WTC11 (cell line): ENCODE data around the gene CDK18. TPM values are rescaled to one million over a fixed set of nuclear protein-coding genes. Genes with fewer than 3 reads are reported as not detected.

Experiments used
- ATAC-seq: fragments of 200-7000 bp; cut with Tn5 transposase; 2 replicates; pipeline ENCODE4 v1.10.0; 2021; ENCODE audit warnings: mild to moderate bottlenecking, moderate library complexity
- CTCF ChIA-PET: fragments of 300-600 bp; sonication (Branson Sonifier 250); formaldehyde crosslinking; loops from one replicate; lab custom pipeline; 2021; ENCODE audit warnings: antibody characterized with exemption; lab: Charles Lee
- POLR2A ChIA-PET: fragments of 350-600 bp; sonication (Branson Sonifier 250); formaldehyde crosslinking; loops from one replicate; lab custom pipeline; 2021; ENCODE audit warnings: antibody characterized with exemption; lab: Charles Lee
- DNase-seq: peaks from one replicate; pipeline ENCODE4 v3.0.0; 2021; ENCODE audit warnings: low spot score
- H3K27ac Mint-ChIP-seq: 2 replicates; pipeline ENCODE4 v1.8.0; 2021; ENCODE audit warnings: mixed read lengths
- H3K27me3 Mint-ChIP-seq: 2 replicates; pipeline ENCODE4 v1.8.0; 2021; ENCODE audit warnings: low read depth, mild to moderate bottlenecking, moderate library complexity, mixed read lengths
- H3K36me3 Mint-ChIP-seq: 2 replicates; pipeline ENCODE4 v1.8.0; 2021; ENCODE audit warnings: mixed read lengths
- H3K4me1 Mint-ChIP-seq: 2 replicates; pipeline ENCODE4 v1.8.0; 2022; ENCODE audit warnings: mixed read lengths
- H3K4me3 Mint-ChIP-seq: 2 replicates; pipeline ENCODE4 v1.8.0; 2021; ENCODE audit warnings: mild to moderate bottlenecking, moderate library complexity, mixed read lengths
- H3K9me3 Mint-ChIP-seq: 2 replicates; pipeline ENCODE4 v1.8.0; 2021; ENCODE audit warnings: mixed read lengths
- AR ChIP-seq: fragments of 250-450 bp; sonication (Bioruptor Pico); IDR thresholded peaks from 2 replicates; pipeline ENCODE4 v1.9.0; 2021; ENCODE audit warnings: mild to moderate bottlenecking
- CDX4 ChIP-seq: fragments of 250-450 bp; sonication (Bioruptor Pico); IDR thresholded peaks from 2 replicates; pipeline ENCODE4 v1.9.0; 2021; ENCODE audit warnings: moderate library complexity, mild to moderate bottlenecking, inconsistent platforms, borderline replicate concordance
- E2F4 ChIP-seq: sonication (generic); formaldehyde crosslinking; IDR thresholded peaks from 2 replicates; pipeline ENCODE4 v1.8.1; 2022; ENCODE audit warnings: low read depth, mild to moderate bottlenecking, moderate library complexity, missing genetic modification reagents, borderline replicate concordance
- ETV6 ChIP-seq: sonication (generic); formaldehyde crosslinking; IDR thresholded peaks from 2 replicates; pipeline ENCODE4 v1.8.1; 2022; ENCODE audit warnings: mild to moderate bottlenecking, missing genetic modification reagents
- FOXK1 ChIP-seq: sonication (generic); formaldehyde crosslinking; IDR thresholded peaks from 2 replicates; pipeline ENCODE4 v1.8.0; 2022; ENCODE audit warnings: mild to moderate bottlenecking, moderate library complexity, missing genetic modification reagents
- GABPB1 ChIP-seq: sonication (generic); formaldehyde crosslinking; IDR thresholded peaks from 2 replicates; pipeline ENCODE4 v1.8.1; 2023; ENCODE audit warnings: mild to moderate bottlenecking, missing genetic modification reagents
- GRHL2 ChIP-seq: fragments of 250-450 bp; sonication (Bioruptor Pico); IDR thresholded peaks from 2 replicates; pipeline ENCODE4 v1.8.0; 2022; ENCODE audit warnings: mild to moderate bottlenecking, moderate library complexity; ENCODE audit not compliant: insufficient replicate concordance, severe bottlenecking
- GTF2I ChIP-seq: fragments of 250-450 bp; sonication (Bioruptor Pico); conservative IDR thresholded peaks from 2 replicates; pipeline ENCODE4 v1.4.0; 2021; ENCODE audit warnings: mild to moderate bottlenecking
- HMGA2 ChIP-seq: fragments of 250-450 bp; sonication (Bioruptor Pico); IDR thresholded peaks from 2 replicates; pipeline ENCODE4 v1.4.0; 2021; ENCODE audit warnings: mild to moderate bottlenecking, moderate library complexity
- KAT7 ChIP-seq: sonication (generic); formaldehyde crosslinking; IDR thresholded peaks from 2 replicates; pipeline ENCODE4 v1.8.1; 2023; ENCODE audit warnings: missing genetic modification reagents, mild to moderate bottlenecking, borderline replicate concordance
- MXD4 ChIP-seq: fragments of 250-450 bp; sonication (Bioruptor Pico); IDR thresholded peaks from 2 replicates; pipeline ENCODE4 v1.8.0; 2021; ENCODE audit warnings: mild to moderate bottlenecking, moderate library complexity, borderline replicate concordance
- NFATC4 ChIP-seq: fragments of 250-450 bp; sonication (Bioruptor Pico); IDR thresholded peaks from 2 replicates; pipeline ENCODE4 v1.9.0; 2021; ENCODE audit warnings: mild to moderate bottlenecking
- PRDM15 ChIP-seq: sonication (generic); formaldehyde crosslinking; IDR thresholded peaks from 2 replicates; pipeline ENCODE4 v1.8.0; 2022; ENCODE audit warnings: missing genetic modification reagents
- SMAD3 ChIP-seq: sonication (generic); formaldehyde crosslinking; IDR thresholded peaks from 2 replicates; pipeline ENCODE4 v1.8.0; 2022; ENCODE audit warnings: missing genetic modification reagents, mild to moderate bottlenecking, borderline replicate concordance
- SOX15 ChIP-seq: fragments of 250-450 bp; sonication (Bioruptor Pico); IDR thresholded peaks from 2 replicates; pipeline ENCODE4 v1.9.0; 2021; ENCODE audit warnings: mild to moderate bottlenecking
- STAT6 ChIP-seq: sonication (generic); formaldehyde crosslinking; conservative IDR thresholded peaks from 2 replicates; pipeline ENCODE4 v1.8.1; 2023; ENCODE audit warnings: mild to moderate bottlenecking, low read depth, missing genetic modification reagents, moderate library complexity
- TEAD4 ChIP-seq: sonication (generic); formaldehyde crosslinking; IDR thresholded peaks from 2 replicates; pipeline ENCODE4 v1.8.0; 2022; ENCODE audit warnings: mild to moderate bottlenecking, missing genetic modification reagents
- ZBTB43 ChIP-seq: sonication (generic); formaldehyde crosslinking; IDR thresholded peaks from 2 replicates; pipeline ENCODE4 v1.8.1; 2023; ENCODE audit warnings: mild to moderate bottlenecking, missing genetic modification reagents
- ZNF219 ChIP-seq: sonication (generic); formaldehyde crosslinking; IDR thresholded peaks from 2 replicates; pipeline ENCODE4 v1.8.0; 2023; ENCODE audit warnings: missing genetic modification reagents, mild to moderate bottlenecking, borderline replicate concordance
- total RNA-seq: library from RNA; stranded (reverse); gene quantifications from 3 replicates; pipeline ENCODE4 v1.2.3, GENCODE V29; 2021

Gene CDK18
- total RNA-seq, 1 experiment from 2014 or later: 71.9 TPM

GRCh38 chr1:205525495-205526285 is 21.2 kb downstream of the CDK18 start (continued):
- TF ChIP-seq PRDM15 (CRISPR knock-in tag) (no peak), SMAD3 (CRISPR knock-in tag) (no peak), ZNF219 (no peak), GTF2I (no peak)

- TF ChIP-seq MXD4 (no peak), ZBTB43 (CRISPR knock-in tag) (no peak), AR (no peak), ETV6 (CRISPR knock-in tag) (no peak), TEAD4 (CRISPR knock-in tag) (no peak), HMGA2 (CRISPR knock-in tag) (no peak), SOX15 (no peak), KAT7 (CRISPR knock-in tag) (no peak), FOXK1 (CRISPR knock-in tag) (no peak)
- TF ChIP-seq, all 79 proteins: peak for 0
- CTCF ChIA-PET: interaction anchor here (0.9 to 14.5 kb wide), 2 partner anchors 21 to 35 kb away, joined by 3 to 613 read pairs; no protein-coding TSS in a partner anchor
Measured at GRCh38 chr1:205526431-205526830, 22.0 kb downstream of the CDK18 start.

GRCh38 chr1:205527931-205528330 is 23.5 kb downstream of the CDK18 start:
- Mint-ChIP-seq H3K27ac (no peak overlapping the region), H3K4me3 (no peak overlapping the region), H3K27me3 (no peaks in the 10 kb centered on the region), H3K36me3 (peaks cover 40% of the 10 kb centered on the region), H3K4me1 (peaks cover 22% of the 10 kb centered on the region), H3K9me3 (no peaks in the 10 kb centered on the region)
- ChIA-PET POLR2A (interaction anchor here (1.3 kb wide), 1 partner anchor 104 kb away, joined by 4 read pairs; the partner anchor contains the start of gene ELK4), CTCF (interaction anchor here (1.3 to 14.5 kb wide), 6 partner anchors 36 to 449 kb away, joined by 3 to 613 read pairs (median 8); partner anchors contain the start of genes BLACAT1 and KLHDC8A)
- DNase-seq (no peak), ATAC-seq (no peak)
- TF ChIP-seq ETV6 (CRISPR knock-in tag): no peak
- TF ChIP-seq GRHL2: no peak
- TF ChIP-seq STAT6: no peak
- TF ChIP-seq GABPB1 (CRISPR knock-in tag): no peak
- no peak for TF ChIP-seq E2F4
- TF ChIP-seq NFATC4 (CRISPR knock-in tag): no peak
- TF ChIP-seq CDX4 (CRISPR knock-in tag): no peak

More at GRCh38 chr1:205526431-205526830, 22.0 kb downstream of the CDK18 start:
- ATAC-seq (no peak), DNase-seq (no peak)
- no peaks in the 10 kb centered on the region for H3K9me3 Mint-ChIP-seq
- peaks cover 31% of the 10 kb centered on the region for H3K36me3 Mint-ChIP-seq
- POLR2A ChIA-PET: no interaction called here
- peaks cover 36% of the 10 kb centered on the region for H3K4me1 Mint-ChIP-seq
- no peak overlapping the region for H3K27ac Mint-ChIP-seq
- H3K4me3 Mint-ChIP-seq: no peak overlapping the region
- no peaks in the 10 kb centered on the region; the same call in 1 of the 2 replicates for H3K27me3 Mint-ChIP-seq
